HepG2 (cell line): Measurements from ENCODE around the gene ANKFY1. TPM values are rescaled to one million over a fixed set of nuclear protein-coding genes. Genes with fewer than 3 reads are reported as not detected.

Experiments
- AGO1 ChIP-seq: fragments of 200-400 bp; formaldehyde crosslinking; IDR thresholded peaks from 2 replicates; pipeline ENCODE4 v1.6.1; 2017; ENCODE audit warnings: mild to moderate bottlenecking, low read depth, low read length, moderate library complexity; ENCODE audit not compliant: poor library complexity, severe bottlenecking
- SMAD9 ChIP-seq: sonication (generic); formaldehyde crosslinking; IDR thresholded peaks from 2 replicates; pipeline ENCODE4 v1.5.1; 2020; ENCODE audit warnings: mild to moderate bottlenecking, missing genetic modification reagents
- SUZ12 ChIP-seq: fragments of 150-350 bp; IDR thresholded peaks from 2 replicates; pipeline ENCODE4 v1.6.1; 2014; ENCODE audit warnings: low read depth, low read length
- ZBTB39 ChIP-seq: sonication (generic); formaldehyde crosslinking; IDR thresholded peaks from 2 replicates; pipeline ENCODE4 v1.5.0; 2020; ENCODE audit warnings: missing genetic modification reagents
- ZNF101 ChIP-seq: sonication (generic); formaldehyde crosslinking; IDR thresholded peaks from 2 replicates; pipeline ENCODE4 v1.4.0; 2020; ENCODE audit warnings: mild to moderate bottlenecking, low read depth, missing genetic modification reagents, borderline replicate concordance
- ZNF318 ChIP-seq: sonication (generic); formaldehyde crosslinking; IDR thresholded peaks from 2 replicates; pipeline ENCODE4 v1.4.0; 2020; ENCODE audit warnings: mild to moderate bottlenecking, missing genetic modification reagents
- polyA plus RNA-seq, 8 experiments: library from polyadenylated mRNA; depleted of rRNA in 3 of 8; stranded (reverse) in 7 of 8; unstranded in 1 of 8; fragments of >200 nt; fragmentation: Illumina TruSeq in 4 of 8; extraction: Trizol in 4 of 8; gene quantifications; 2 replicates each; pipeline versions ENCODE4 v1.2.1 to v1.2.3, GENCODE V29; 2011 to 2016; ENCODE audit warnings: low read depth in 4 of 8, missing spikeins in 1 of 8, mixed read lengths in 1 of 8; ENCODE audit not compliant: insufficient read depth in 1 of 8
- total RNA-seq, 5 experiments: library from RNA; depleted of rRNA; stranded (reverse); fragments of >200 nt; fragmentation: Illumina TruSeq; extraction: Trizol; gene quantifications; 2 replicates each; pipeline ENCODE4 v1.2.3, GENCODE V29; 2016; ENCODE audit warnings: low read depth in 1 of 5
- TF ChIP-seq, protein P1 (sequence below): IDR thresholded peaks from 2 replicates; pipeline ENCODE4 v1.6.1; 2012; ENCODE audit warnings: low read depth, low read length, improper control_type of control experiment

Gene ANKFY1
- total and polyA plus RNA-seq, 2 of the 13 experiments (the other 11 are each of a cell fraction or from before 2014, with no cell fraction given): 11.9 to 16.8 TPM

DNA sequence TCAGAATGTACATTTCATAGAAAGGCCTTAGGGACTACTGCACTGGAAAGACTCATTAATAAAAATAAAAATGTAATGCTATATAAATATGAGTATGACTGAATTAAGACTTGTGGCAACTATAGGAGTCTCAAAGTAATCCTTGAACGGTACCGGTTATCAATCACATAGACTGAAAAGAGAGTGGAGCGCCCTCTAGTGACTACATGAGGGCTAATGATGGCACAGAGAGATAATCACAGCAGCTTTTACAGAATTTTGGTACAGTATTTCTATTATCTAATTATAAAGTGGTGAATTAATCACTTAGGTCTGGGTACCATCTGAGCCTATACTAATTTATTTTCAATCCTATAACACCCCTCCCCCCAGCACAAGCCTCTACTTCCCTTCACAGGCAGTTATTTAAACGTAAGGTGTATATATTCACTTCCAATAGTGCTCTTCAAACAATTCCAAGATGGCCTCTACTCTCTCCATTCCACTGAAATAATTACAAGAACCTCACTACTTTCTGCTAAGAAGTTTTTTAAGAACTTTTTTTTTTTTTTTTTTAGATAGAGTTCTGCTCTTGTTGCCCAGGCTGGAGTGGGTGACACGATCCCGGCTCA lies 40.7 kb upstream of the ANKFY1 start (continued):
- TF ChIP-seq ZNF318 (no peak), ZNF101 (no peak), SMAD9 (CRISPR knock-in tag) (no peak), ZBTB39 (CRISPR knock-in tag) (no peak), AGO1 (no peak), SUZ12 (no peak)
- TF ChIP-seq, protein P1, sequence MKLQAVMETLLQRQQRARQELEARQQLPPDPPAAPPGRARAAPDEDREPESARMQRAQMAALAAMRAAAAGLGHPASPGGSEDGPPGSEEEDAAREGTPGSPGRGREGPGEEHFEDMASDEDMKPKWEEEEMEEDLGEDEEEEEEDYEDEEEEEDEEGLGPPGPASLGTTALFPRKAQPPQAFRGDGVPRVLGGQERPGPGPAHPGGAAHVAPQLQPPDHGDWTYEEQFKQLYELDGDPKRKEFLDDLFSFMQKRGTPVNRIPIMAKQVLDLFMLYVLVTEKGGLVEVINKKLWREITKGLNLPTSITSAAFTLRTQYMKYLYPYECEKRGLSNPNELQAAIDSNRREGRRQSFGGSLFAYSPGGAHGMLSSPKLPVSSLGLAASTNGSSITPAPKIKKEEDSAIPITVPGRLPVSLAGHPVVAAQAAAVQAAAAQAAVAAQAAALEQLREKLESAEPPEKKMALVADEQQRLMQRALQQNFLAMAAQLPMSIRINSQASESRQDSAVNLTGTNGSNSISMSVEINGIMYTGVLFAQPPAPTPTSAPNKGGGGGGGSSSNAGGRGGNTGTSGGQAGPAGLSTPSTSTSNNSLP: peak; percentile 23; the same call in 1 of the 2 replicates
